Progenitor cell of endocrine pancreas (in vitro differentiated cells): Measurements from ENCODE around the gene CT47C1. TPM values are rescaled to one million over a fixed set of nuclear protein-coding genes. Genes with fewer than 3 reads are reported as not detected.

Source experiments
- DNase-seq: peaks from one replicate; pipeline ENCODE4 v3.0.0; 2021; ENCODE audit warnings: low spot score; ENCODE audit not compliant: unreplicated experiment
- H3K27ac Mint-ChIP-seq: 2 replicates; pipeline ENCODE4 v1.8.0; 2021; ENCODE audit warnings: mild to moderate bottlenecking, moderate library complexity, mixed read lengths
- H3K27me3 Mint-ChIP-seq: 2 replicates; pipeline ENCODE4 v1.8.0; 2021; ENCODE audit warnings: mixed read lengths
- H3K36me3 Mint-ChIP-seq: 2 replicates; pipeline ENCODE4 v1.8.0; 2022; ENCODE audit warnings: mixed read lengths; ENCODE audit not compliant: insufficient read depth
- H3K4me1 Mint-ChIP-seq: 2 replicates; pipeline ENCODE4 v1.8.0; 2021; ENCODE audit warnings: low read depth, mixed read lengths
- H3K4me3 Mint-ChIP-seq: 2 replicates; pipeline ENCODE4 v1.8.0; 2021; ENCODE audit warnings: low read depth, mild to moderate bottlenecking, moderate library complexity, mixed read lengths
- H3K9me3 Mint-ChIP-seq: 2 replicates; pipeline ENCODE4 v1.8.0; 2021; ENCODE audit warnings: low read depth, mixed read lengths
- total RNA-seq: library from RNA; stranded (reverse); gene quantifications from 2 replicates; pipeline ENCODE4 v1.2.1, GENCODE V29; 2021
- TF ChIP-seq, protein P1 (sequence below): fragments of 200-600 bp; sonication (generic); IDR thresholded peaks from one replicate; pipeline ENCODE4 v1.5.0; 2021; ENCODE audit warnings: antibody characterized with exemption, mild to moderate bottlenecking; ENCODE audit not compliant: unreplicated experiment

CT47C1 gene
- total RNA-seq, 1 donor from 2014 or later: not detected

DNA sequence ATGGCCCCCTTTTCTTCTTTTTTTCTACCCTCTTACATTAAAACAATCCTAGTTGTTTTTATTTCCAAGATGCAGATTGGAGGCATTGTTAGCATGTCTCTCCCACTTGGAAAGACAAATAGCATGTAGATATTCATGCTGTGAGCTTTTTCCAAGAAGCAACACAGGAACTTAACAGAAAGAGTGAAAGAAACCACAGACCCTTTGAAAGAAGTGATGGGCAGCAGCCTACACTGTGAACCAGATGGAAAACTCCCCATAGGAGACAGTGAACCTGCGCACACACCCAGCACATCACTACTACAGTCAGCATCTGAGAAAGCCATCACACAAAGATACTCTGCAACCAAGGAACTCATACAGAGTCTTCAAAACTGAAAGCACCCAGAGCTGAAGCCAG, 17.8 kb downstream of the CT47C1 start:
- Mint-ChIP-seq H3K36me3 (no peaks in the 10 kb centered on the region), H3K9me3 (peaks cover 8% of the 10 kb centered on the region), H3K27me3 (peaks cover 3% of the 10 kb centered on the region), H3K4me1 (no peaks in the 10 kb centered on the region), H3K4me3 (no peak overlapping the region), H3K27ac (no peak overlapping the region)
- TF ChIP-seq, protein P1, sequence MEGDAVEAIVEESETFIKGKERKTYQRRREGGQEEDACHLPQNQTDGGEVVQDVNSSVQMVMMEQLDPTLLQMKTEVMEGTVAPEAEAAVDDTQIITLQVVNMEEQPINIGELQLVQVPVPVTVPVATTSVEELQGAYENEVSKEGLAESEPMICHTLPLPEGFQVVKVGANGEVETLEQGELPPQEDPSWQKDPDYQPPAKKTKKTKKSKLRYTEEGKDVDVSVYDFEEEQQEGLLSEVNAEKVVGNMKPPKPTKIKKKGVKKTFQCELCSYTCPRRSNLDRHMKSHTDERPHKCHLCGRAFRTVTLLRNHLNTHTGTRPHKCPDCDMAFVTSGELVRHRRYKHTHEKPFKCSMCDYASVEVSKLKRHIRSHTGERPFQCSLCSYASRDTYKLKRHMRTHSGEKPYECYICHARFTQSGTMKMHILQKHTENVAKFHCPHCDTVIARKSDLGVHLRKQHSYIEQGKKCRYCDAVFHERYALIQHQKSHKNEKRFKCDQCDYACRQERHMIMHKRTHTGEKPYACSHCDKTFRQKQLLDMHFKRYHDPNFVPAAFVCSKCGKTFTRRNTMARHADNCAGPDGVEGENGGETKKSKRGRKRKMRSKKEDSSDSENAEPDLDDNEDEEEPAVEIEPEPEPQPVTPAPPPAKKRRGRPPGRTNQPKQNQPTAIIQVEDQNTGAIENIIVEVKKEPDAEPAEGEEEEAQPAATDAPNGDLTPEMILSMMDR: no peak
- DNase-seq: no peak

DNA sequence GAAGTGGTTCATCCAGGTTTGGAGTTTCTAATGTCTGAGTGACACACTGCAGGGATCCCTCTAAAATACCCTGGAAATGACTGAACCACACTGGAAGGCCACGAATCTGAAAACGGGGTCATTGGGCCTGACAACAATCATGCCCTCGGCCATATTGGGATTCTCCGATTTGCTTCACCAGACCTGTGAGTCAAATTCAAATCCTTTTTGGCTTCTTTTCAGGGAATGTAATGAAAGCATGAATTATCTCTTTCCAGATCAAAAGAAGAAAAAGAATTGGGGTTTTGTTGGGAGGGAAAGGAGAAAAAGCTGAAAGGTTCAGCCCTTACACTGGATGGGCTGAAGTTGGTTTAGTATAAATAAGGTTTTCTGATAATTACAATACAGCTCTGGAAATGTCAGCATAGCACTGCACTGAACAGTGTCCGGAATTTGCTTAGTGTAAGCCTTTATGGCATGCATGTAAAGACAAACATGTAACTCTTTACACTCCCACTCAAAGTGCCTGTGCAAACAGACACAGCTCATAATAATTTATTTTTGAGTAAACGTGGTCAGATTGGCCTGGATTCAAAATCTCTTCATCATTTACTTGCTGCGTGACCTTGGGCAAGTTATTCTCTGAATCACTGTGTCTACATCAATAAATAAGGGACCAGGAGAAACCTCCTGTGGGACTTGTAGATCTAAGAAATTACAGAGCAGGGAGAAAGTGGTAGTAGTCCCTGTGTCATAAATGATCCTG, 21.4 kb downstream of the CT47C1 start:
- no peak for DNase-seq
- H3K9me3 Mint-ChIP-seq: peaks cover 17% of the 10 kb centered on the region

DNA sequence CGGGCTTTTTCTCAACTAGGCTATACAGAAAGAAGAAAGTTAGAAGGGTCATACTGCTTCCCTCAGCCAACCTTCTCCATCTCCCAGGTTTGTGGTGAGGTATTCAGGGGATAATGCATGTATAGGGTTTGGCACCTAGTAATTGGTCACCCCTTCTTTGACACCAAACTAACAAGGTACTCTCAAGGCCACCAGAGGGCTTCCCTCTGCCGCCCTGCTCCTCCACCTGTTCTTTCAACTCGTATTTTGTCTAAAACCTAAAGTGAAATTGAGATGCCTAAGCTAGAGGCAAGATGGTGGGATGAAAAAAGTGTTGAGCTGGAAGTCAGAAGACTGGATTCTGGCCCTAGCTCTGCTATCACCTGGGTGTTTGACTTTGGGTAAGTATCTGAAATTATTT, 22.0 kb downstream of the CT47C1 start:
- H3K27me3 Mint-ChIP-seq: no peaks in the 10 kb centered on the region
- H3K9me3 Mint-ChIP-seq: peaks cover 17% of the 10 kb centered on the region
- no peak for DNase-seq
- no peaks in the 10 kb centered on the region for H3K4me1 Mint-ChIP-seq
- H3K36me3 Mint-ChIP-seq: no peaks in the 10 kb centered on the region
- H3K27ac Mint-ChIP-seq: no peak overlapping the region
- TF ChIP-seq, protein P1: no peak
- H3K4me3 Mint-ChIP-seq: no peak overlapping the region

More for the DNA sequence above, 21.4 kb downstream of the CT47C1 start:
- Mint-ChIP-seq H3K4me3 (no peak overlapping the region), H3K27me3 (peaks cover 3% of the 10 kb centered on the region), H3K4me1 (no peaks in the 10 kb centered on the region), H3K27ac (no peak overlapping the region), H3K36me3 (no peaks in the 10 kb centered on the region)
- TF ChIP-seq, protein P1: no peak

DNA sequence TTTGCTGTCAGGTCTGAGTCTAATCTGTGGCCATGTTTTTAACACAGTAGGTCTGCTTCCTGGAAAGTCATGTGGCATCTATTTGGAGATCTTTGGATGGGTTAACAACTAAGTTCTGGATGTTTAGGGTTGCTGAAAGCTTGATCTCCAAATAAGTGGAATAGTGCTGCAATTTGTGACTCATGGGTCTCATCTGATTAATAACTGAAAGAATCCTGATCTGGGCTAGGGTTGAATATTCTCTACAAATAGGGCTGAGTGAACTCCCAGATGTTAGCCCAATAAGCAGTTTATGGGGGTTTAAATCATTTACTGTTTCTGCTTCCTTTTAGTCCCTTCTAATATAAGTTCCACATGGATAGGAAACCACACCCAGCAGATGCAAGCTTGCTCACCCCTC, 23.1 kb downstream of the CT47C1 start:
- Mint-ChIP-seq H3K36me3 (no peaks in the 10 kb centered on the region), H3K9me3 (peaks cover 17% of the 10 kb centered on the region), H3K27me3 (no peaks in the 10 kb centered on the region), H3K4me1 (no peaks in the 10 kb centered on the region), H3K4me3 (no peak overlapping the region), H3K27ac (no peak overlapping the region)
- DNase-seq: no peak
- TF ChIP-seq, protein P1: no peak

DNA sequence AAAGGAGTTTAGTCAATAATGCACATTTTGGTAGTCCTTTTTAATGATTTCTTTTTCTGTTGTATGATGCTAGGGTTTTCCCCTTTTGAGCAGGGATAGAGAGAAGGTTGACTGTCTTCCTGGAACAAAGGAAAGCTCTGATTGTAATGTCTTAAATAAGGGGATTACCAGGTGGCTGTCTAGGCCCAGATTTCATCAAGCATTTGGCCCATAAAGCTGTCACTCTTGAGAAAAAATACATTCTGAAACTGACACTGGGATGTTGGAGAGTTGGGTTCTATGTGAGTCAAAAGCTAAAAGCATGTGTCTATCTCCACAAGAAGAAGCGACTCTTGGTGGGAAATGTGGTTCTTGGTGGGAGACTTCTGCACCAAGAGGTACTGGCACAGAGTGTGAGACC, 28.4 kb downstream of the CT47C1 start:
- no peak overlapping the region for H3K4me3 Mint-ChIP-seq
- TF ChIP-seq, protein P1: no peak
- H3K27me3 Mint-ChIP-seq: no peaks in the 10 kb centered on the region
- no peaks in the 10 kb centered on the region for H3K36me3 Mint-ChIP-seq
- no peak for DNase-seq
- H3K9me3 Mint-ChIP-seq: peaks cover 19% of the 10 kb centered on the region
- no peak overlapping the region for H3K27ac Mint-ChIP-seq
- no peaks in the 10 kb centered on the region for H3K4me1 Mint-ChIP-seq
